IMR-90 (cell line): ENCODE results near the gene C3orf80. TPM values are rescaled to one million over a fixed set of nuclear protein-coding genes. Genes with fewer than 3 reads are reported as not detected.

ENCODE experiments used
- ATAC-seq: fragments of 200-7000 bp; cut with Tn5 transposase; 2 replicates; pipeline ENCODE4 v1.9.1; 2020; ENCODE audit warnings: low read depth, mild to moderate bottlenecking, moderate library complexity
- BruUV-seq: library from RNA; stranded (reverse); fragments of 400-500 nt; replicated peaks from 2 replicates; lab custom pipeline; 2021; lab: Mats Ljungman, UMichigan
- CTCF ChIA-PET: fragments of 300-600 bp; formaldehyde crosslinking; extraction: SDS; loops from one replicate; lab custom pipeline; 2021; ENCODE audit warnings: antibody characterized with exemption; lab: Yijun Ruan, JAX
- POLR2A ChIA-PET: fragments of 300-600 bp; sonication (Branson Sonifier 250); formaldehyde crosslinking; loops from one replicate; lab custom pipeline; 2022; ENCODE audit warnings: antibody characterized with exemption; ENCODE audit not compliant: unreplicated experiment; lab: Charles Lee
- DNase-seq: peaks from one replicate; pipeline ENCODE4 v3.0.0; 2013
- H2AFZ ChIP-seq: replicated peaks from 2 replicates; pipeline ENCODE3; 2013; ENCODE audit warnings: low read length, mild to moderate bottlenecking; ENCODE audit not compliant: poor library complexity
- H2AK5ac ChIP-seq: 2 replicates; pipeline ENCODE4 v1.6.1; 2013; ENCODE audit warnings: low read depth, low read length, inconsistent platforms
- H2AK9ac ChIP-seq: replicated peaks from 2 replicates; pipeline ENCODE3; 2013; ENCODE audit warnings: mild to moderate bottlenecking, low read depth, low read length, moderate library complexity; ENCODE audit not compliant: poor library complexity
- H2BK120ac ChIP-seq: 2 replicates; pipeline ENCODE4 v1.6.1; 2013; ENCODE audit warnings: low read depth, low read length, inconsistent platforms
- H2BK15ac ChIP-seq: 3 replicates; pipeline ENCODE4 v1.6.1; 2013; ENCODE audit warnings: low read depth, low read length, inconsistent platforms
- H2BK20ac ChIP-seq: 2 replicates; pipeline ENCODE4 v1.6.1; 2013; ENCODE audit warnings: low read depth, mild to moderate bottlenecking, inconsistent platforms, low read length, moderate library complexity
- H2BK5ac ChIP-seq: 2 replicates; pipeline ENCODE4 v1.6.1; 2013; ENCODE audit warnings: mild to moderate bottlenecking, low read depth, low read length, inconsistent platforms; ENCODE audit not compliant: poor library complexity, severe bottlenecking
- H3K14ac ChIP-seq: replicated peaks from 2 replicates; pipeline ENCODE4 v1.6.1; 2013; ENCODE audit warnings: low read depth, low read length, inconsistent platforms
- H3K18ac ChIP-seq: 2 replicates; pipeline ENCODE4 v1.6.1; 2013; ENCODE audit warnings: low read depth, low read length, control low read depth
- H3K23ac ChIP-seq: 2 replicates; pipeline ENCODE4 v1.6.1; 2013; ENCODE audit warnings: low read depth, low read length, inconsistent platforms
- H3K27ac ChIP-seq: 2 replicates; pipeline ENCODE4 v1.5.1; 2013; ENCODE audit warnings: mild to moderate bottlenecking, control low read depth, low read length; ENCODE audit not compliant: insufficient read depth
- H3K27me3 ChIP-seq: 2 replicates; pipeline ENCODE4 v1.6.1; 2013; ENCODE audit warnings: low read length; ENCODE audit not compliant: control insufficient read depth, insufficient read depth
- H3K36me3 ChIP-seq: 2 replicates; pipeline ENCODE4 v1.6.1; 2013; ENCODE audit warnings: low read length, mixed read lengths; ENCODE audit not compliant: control insufficient read depth, insufficient read depth
- H3K4ac ChIP-seq: 2 replicates; pipeline ENCODE4 v1.6.1; 2013; ENCODE audit warnings: low read depth, low read length, inconsistent platforms
- H3K4me1 ChIP-seq: 2 replicates; pipeline ENCODE4 v1.6.1; 2013; ENCODE audit warnings: low read length, mixed read lengths; ENCODE audit not compliant: control insufficient read depth, insufficient read depth
- H3K4me2 ChIP-seq: 2 replicates; pipeline ENCODE4 v1.6.1; 2013; ENCODE audit warnings: low read depth, mild to moderate bottlenecking, control low read depth, low read length, moderate library complexity
- H3K4me3 ChIP-seq: 2 replicates; pipeline ENCODE4 v1.5.1; 2013; ENCODE audit warnings: low read depth, mild to moderate bottlenecking, control low read depth, low read length, moderate library complexity; ENCODE audit not compliant: insufficient read depth
- H3K56ac ChIP-seq: 2 replicates; pipeline ENCODE4 v1.6.1; 2013; ENCODE audit warnings: low read length, inconsistent platforms; ENCODE audit not compliant: insufficient read depth; ENCODE audit errors: extremely low read depth
- H3K79me1 ChIP-seq, 2 experiments: 2 replicates each; pipeline ENCODE4 v1.6.1; 2013; ENCODE audit warnings: low read length in 2 of 2, inconsistent platforms in 1 of 2, low read depth in 1 of 2
- H3K9ac ChIP-seq: 2 replicates; pipeline ENCODE4 v1.6.1; 2013; ENCODE audit warnings: low read depth, low read length, control low read depth
- H3K9me1 ChIP-seq: 2 replicates; pipeline ENCODE4 v1.6.1; 2013; ENCODE audit warnings: low read length, inconsistent platforms; ENCODE audit not compliant: insufficient read depth
- H3K9me3 ChIP-seq: 2 replicates; pipeline ENCODE4 v1.6.1; 2013; ENCODE audit warnings: low read length; ENCODE audit not compliant: control insufficient read depth, insufficient read depth
- H4K20me1 ChIP-seq: 2 replicates; pipeline ENCODE4 v1.6.1; 2013; ENCODE audit warnings: low read length, inconsistent platforms; ENCODE audit not compliant: insufficient read depth
- H4K5ac ChIP-seq: 2 replicates; pipeline ENCODE4 v1.6.1; 2013; ENCODE audit warnings: mild to moderate bottlenecking, low read depth, low read length, control low read depth
- H4K8ac ChIP-seq, 2 experiments: 2 replicates each; pipeline ENCODE4 v1.6.1; 2013; ENCODE audit warnings: low read depth in 2 of 2, low read length in 2 of 2, control low read depth in 1 of 2, inconsistent platforms in 1 of 2
- H4K91ac ChIP-seq: 2 replicates; pipeline ENCODE4 v1.6.1; 2013; ENCODE audit warnings: low read depth, low read length, inconsistent platforms; ENCODE audit not compliant: insufficient read depth
- BHLHE40 ChIP-seq: fragments of 150-350 bp; IDR thresholded peaks from 2 replicates; pipeline ENCODE4 v1.6.1; 2016; ENCODE audit warnings: mild to moderate bottlenecking, low read depth, low read length
- CEBPB ChIP-seq: IDR thresholded peaks from 2 replicates; pipeline ENCODE4 v1.6.1; 2012; ENCODE audit warnings: low read depth, low read length, improper control_type of control experiment
- CHD1 ChIP-seq: IDR thresholded peaks from 2 replicates; pipeline ENCODE4 v1.6.1; 2012; ENCODE audit warnings: low read depth, low read length, improper control_type of control experiment
- FOS ChIP-seq: fragments of 150-350 bp; IDR thresholded peaks from 2 replicates; pipeline ENCODE4 v1.6.1; 2016; ENCODE audit warnings: low read depth, low read length
- MAZ ChIP-seq: IDR thresholded peaks from 2 replicates; pipeline ENCODE4 v1.6.1; 2012; ENCODE audit warnings: low read depth, mild to moderate bottlenecking, low read length, improper control_type of control experiment, moderate library complexity, borderline replicate concordance
- MXI1 ChIP-seq: IDR thresholded peaks from 2 replicates; pipeline ENCODE4 v1.6.1; 2012; ENCODE audit warnings: low read depth, mild to moderate bottlenecking, low read length, moderate library complexity, borderline replicate concordance
- NFE2L2 ChIP-seq: fragments of 150-350 bp; IDR thresholded peaks from 2 replicates; pipeline ENCODE4 v1.6.1; 2016; ENCODE audit warnings: low read depth, mild to moderate bottlenecking, low read length
- POLR2A ChIP-seq: IDR thresholded peaks from 2 replicates; pipeline ENCODE4 v1.6.1; 2012; ENCODE audit warnings: mild to moderate bottlenecking, low read depth, low read length
- RAD21 ChIP-seq: IDR thresholded peaks from 2 replicates; pipeline ENCODE4 v1.6.1; 2012; ENCODE audit warnings: low read length, improper control_type of control experiment
- RCOR1 ChIP-seq: IDR thresholded peaks from 2 replicates; pipeline ENCODE4 v1.6.1; 2012; ENCODE audit warnings: mild to moderate bottlenecking, low read length, improper control_type of control experiment; ENCODE audit not compliant: insufficient replicate concordance
- SMC3 ChIP-seq: fragments of 150-350 bp; IDR thresholded peaks from 2 replicates; pipeline ENCODE4 v1.6.1; 2016; ENCODE audit warnings: low read depth, mild to moderate bottlenecking, antibody characterized with exemption, low read length, moderate library complexity
- USF2 ChIP-seq: fragments of 150-350 bp; IDR thresholded peaks from 2 replicates; pipeline ENCODE4 v1.6.1; 2017; ENCODE audit warnings: mild to moderate bottlenecking, antibody characterized with exemption, low read length, low read depth
- WGBS, 2 experiments: methylation state at CpG; one replicate each; pipeline versions ENCODE4 v1.1.5 to v1.1.7; 2013; ENCODE audit warnings: missing lambda C conversion rate in 2 of 2; ENCODE audit not compliant: insufficient read length in 1 of 2; ENCODE audit errors: extremely low coverage in 2 of 2; 5-methylcytosine and 5-hydroxymethylcytosine counted together
- dilution Hi-C: fragments of 300-500 bp; cut with HindIII; formaldehyde crosslinking; loops from one replicate; pipeline ENCODE4 v1.14.3; 2018; ENCODE audit warnings: low sequenced_read_pairs; ENCODE audit not compliant: unreplicated experiment
- in situ Hi-C: fragments of 300-500 bp; cut with MboI; formaldehyde crosslinking; loops from 3 replicates; pipeline ENCODE4 v1.14.3; 2019; ENCODE audit warnings: low sequenced_read_pairs, inconsistent platforms, mixed read lengths
- intact Hi-C: fragments of 100-400 bp; cut with micrococcal nuclease; formaldehyde crosslinking; loops from 2 replicates; pipeline ENCODE4 v1.10.0; 2022
- polyA plus RNA-seq, 3 experiments: library from polyadenylated mRNA; depleted of rRNA; stranded (reverse); fragments of >200 nt; gene quantifications; 2 replicates each; pipeline ENCODE4 v1.2.3, GENCODE V29; 2012; ENCODE audit warnings: low replicate concordance in 1 of 3
- total RNA-seq: library from RNA; depleted of rRNA; stranded (reverse); fragments of >200 nt; gene quantifications from 2 replicates; pipeline ENCODE4 v1.2.3, GENCODE V29; 2012
- TF ChIP-seq, protein P1 (sequence below): conservative IDR thresholded peaks from 2 replicates; pipeline ENCODE4 v1.5.1; 2012; ENCODE audit warnings: mild to moderate bottlenecking, low read depth, low read length, improper control_type of control experiment
- TF ChIP-seq, protein P2 (sequence below): fragments of 150-350 bp; IDR thresholded peaks from 2 replicates; pipeline ENCODE4 v1.6.1; 2016; ENCODE audit warnings: low read depth, mild to moderate bottlenecking, low read length, moderate library complexity, borderline replicate concordance

C3orf80 gene
- total and polyA plus RNA-seq, 2 of the 4 experiments (the other 2 are of a cell fraction): not detected

GRCh38 chr3:160213191-160213590, 12.0 kb upstream of the C3orf80 start:
- Histone ChIP-seq H3K9ac (no peak overlapping the region), H3K18ac (no peak overlapping the region), H2BK5ac (no peak overlapping the region), H3K27ac (no peak overlapping the region), H3K14ac (no peak overlapping the region), H4K5ac (no peak overlapping the region), H4K8ac (no peak overlapping the region), H2BK120ac (no peak overlapping the region), H4K91ac (no peak overlapping the region), H3K79me1 (no peaks in the 10 kb centered on the region), H3K4me2 (no peak overlapping the region), H2AK9ac (no peak overlapping the region), H3K36me3 (no peaks in the 10 kb centered on the region), H3K27me3 (peaks cover 17% of the 10 kb centered on the region), H3K9me1 (no peaks in the 10 kb centered on the region), H2BK20ac (no peak overlapping the region), H3K4me3 (no peak overlapping the region), H3K9me3 (no peaks in the 10 kb centered on the region), H3K23ac (no peak overlapping the region), H3K56ac (no peak overlapping the region), H2AK5ac (no peak overlapping the region), H2BK15ac (no peak overlapping the region), H3K4ac (no peak overlapping the region), H2AFZ (no peak overlapping the region), H3K4me1 (no peaks in the 10 kb centered on the region), H4K20me1 (no peaks in the 10 kb centered on the region)
- CTCF ChIA-PET: no interaction called here
- DNase-seq (no peak), ATAC-seq (no peak)
- intact Hi-C loops (loop anchor here (5.0 kb wide), 2 partner anchors 51 to 181 kb away; no protein-coding TSS in a partner anchor), in situ Hi-C loops (no loop called here), dilution Hi-C loops (no loop called here)
- 80% methylated on average over 1 of the region's 1 CpG; no CpG with 5 or more reads in 1 of the 2 experiments for WGBS, 2 experiments
- BruUV-seq: no TSS peak
- POLR2A ChIA-PET: no interaction called here
- TF ChIP-seq RAD21: no peak
- no peak for TF ChIP-seq USF2
- TF ChIP-seq, protein P1, sequence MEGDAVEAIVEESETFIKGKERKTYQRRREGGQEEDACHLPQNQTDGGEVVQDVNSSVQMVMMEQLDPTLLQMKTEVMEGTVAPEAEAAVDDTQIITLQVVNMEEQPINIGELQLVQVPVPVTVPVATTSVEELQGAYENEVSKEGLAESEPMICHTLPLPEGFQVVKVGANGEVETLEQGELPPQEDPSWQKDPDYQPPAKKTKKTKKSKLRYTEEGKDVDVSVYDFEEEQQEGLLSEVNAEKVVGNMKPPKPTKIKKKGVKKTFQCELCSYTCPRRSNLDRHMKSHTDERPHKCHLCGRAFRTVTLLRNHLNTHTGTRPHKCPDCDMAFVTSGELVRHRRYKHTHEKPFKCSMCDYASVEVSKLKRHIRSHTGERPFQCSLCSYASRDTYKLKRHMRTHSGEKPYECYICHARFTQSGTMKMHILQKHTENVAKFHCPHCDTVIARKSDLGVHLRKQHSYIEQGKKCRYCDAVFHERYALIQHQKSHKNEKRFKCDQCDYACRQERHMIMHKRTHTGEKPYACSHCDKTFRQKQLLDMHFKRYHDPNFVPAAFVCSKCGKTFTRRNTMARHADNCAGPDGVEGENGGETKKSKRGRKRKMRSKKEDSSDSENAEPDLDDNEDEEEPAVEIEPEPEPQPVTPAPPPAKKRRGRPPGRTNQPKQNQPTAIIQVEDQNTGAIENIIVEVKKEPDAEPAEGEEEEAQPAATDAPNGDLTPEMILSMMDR: no peak
- no peak for TF ChIP-seq MAZ
- no peak for TF ChIP-seq NFE2L2
- TF ChIP-seq FOS: no peak
- no peak for TF ChIP-seq SMC3
- no peak for TF ChIP-seq RCOR1
- TF ChIP-seq CEBPB: no peak
- TF ChIP-seq, protein P2, sequence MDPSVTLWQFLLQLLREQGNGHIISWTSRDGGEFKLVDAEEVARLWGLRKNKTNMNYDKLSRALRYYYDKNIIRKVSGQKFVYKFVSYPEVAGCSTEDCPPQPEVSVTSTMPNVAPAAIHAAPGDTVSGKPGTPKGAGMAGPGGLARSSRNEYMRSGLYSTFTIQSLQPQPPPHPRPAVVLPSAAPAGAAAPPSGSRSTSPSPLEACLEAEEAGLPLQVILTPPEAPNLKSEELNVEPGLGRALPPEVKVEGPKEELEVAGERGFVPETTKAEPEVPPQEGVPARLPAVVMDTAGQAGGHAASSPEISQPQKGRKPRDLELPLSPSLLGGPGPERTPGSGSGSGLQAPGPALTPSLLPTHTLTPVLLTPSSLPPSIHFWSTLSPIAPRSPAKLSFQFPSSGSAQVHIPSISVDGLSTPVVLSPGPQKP: no peak
- TF ChIP-seq POLR2A: no peak
- no peak for TF ChIP-seq MXI1
- TF ChIP-seq CHD1: no peak
- TF ChIP-seq BHLHE40: no peak
